H1 (cell line): ENCODE data around the gene SCN3A. TPM values are rescaled to one million over a fixed set of nuclear protein-coding genes. Genes with fewer than 3 reads are reported as not detected.

Experiments used
- CTCF ChIA-PET: fragments of 300-600 bp; sonication (Branson Sonifier 250); formaldehyde crosslinking; loops from one replicate; lab custom pipeline; 2021; ENCODE audit not compliant: partially characterized antibody; lab: Charles Lee
- POLR2A ChIA-PET: fragments of 300-600 bp; sonication (Branson Sonifier 250); formaldehyde crosslinking; loops from one replicate; lab custom pipeline; 2021; ENCODE audit warnings: inconsistent platforms; ENCODE audit not compliant: partially characterized antibody; lab: Charles Lee
- DNase-seq, 2 experiments: peaks; one replicate each; pipeline versions ENCODE4 v3.0.0 to v3.0.0-alpha.2; 2010 to 2022; ENCODE audit warnings: low spot score in 2 of 2, low read depth in 1 of 2, mixed read lengths in 1 of 2
- FAIRE-seq: peaks from 2 replicates; lab custom pipeline; 2011; peaks lifted over from hg19 to GRCh38; lab: Jason Lieb, UNC
- H2AFZ ChIP-seq: 2 replicates; pipeline ENCODE4 v1.8.1; 2012; ENCODE audit warnings: low read length, inconsistent platforms
- H2AK5ac ChIP-seq: 2 replicates; pipeline ENCODE4 v1.6.1; 2013; ENCODE audit warnings: low read depth, low read length
- H2BK120ac ChIP-seq: replicated peaks from 2 replicates; pipeline ENCODE3; 2013; ENCODE audit warnings: low read depth, low read length, inconsistent platforms
- H2BK12ac ChIP-seq: 2 replicates; pipeline ENCODE4 v1.6.1; 2013; ENCODE audit warnings: low read depth, low read length
- H2BK15ac ChIP-seq: 2 replicates; pipeline ENCODE4 v1.6.1; 2013; ENCODE audit warnings: low read length
- H2BK20ac ChIP-seq: 2 replicates; pipeline ENCODE4 v1.6.1; 2013; ENCODE audit warnings: low read length
- H2BK5ac ChIP-seq: 2 replicates; pipeline ENCODE4 v1.6.1; 2013; ENCODE audit warnings: low read depth, low read length
- H3K14ac ChIP-seq: 2 replicates; pipeline ENCODE4 v1.6.1; 2013; ENCODE audit warnings: inconsistent platforms; ENCODE audit not compliant: insufficient read length
- H3K18ac ChIP-seq: 2 replicates; pipeline ENCODE4 v1.6.1; 2013; ENCODE audit warnings: low read length; ENCODE audit errors: extremely low read depth
- H3K23ac ChIP-seq: 2 replicates; pipeline ENCODE4 v1.6.1; 2013; ENCODE audit warnings: inconsistent platforms; ENCODE audit not compliant: insufficient read length
- H3K23me2 ChIP-seq: 2 replicates; pipeline ENCODE4 v1.6.1; 2013; ENCODE audit warnings: low read depth, low read length
- H3K27ac ChIP-seq: 2 replicates; pipeline ENCODE4 v1.6.1; 2011; ENCODE audit warnings: low read depth, low read length, inconsistent platforms
- H3K27me3 ChIP-seq, 4 experiments: replicated peaks in 1 of 4; 1 replicate in 1 of 4; 2 replicates in 3 of 4; pipeline versions ENCODE4 v1.6.1 to v1.8.1; 2011 to 2013; ENCODE audit warnings: low read length in 3 of 4, mild to moderate bottlenecking in 3 of 4, inconsistent platforms in 2 of 4, mixed read lengths in 2 of 4, moderate library complexity in 1 of 4; ENCODE audit not compliant: control insufficient read depth in 3 of 4, insufficient read depth in 3 of 4; ENCODE audit errors: extremely low read depth in 1 of 4
- H3K36me3 ChIP-seq, 4 experiments: 2 replicates each; pipeline versions ENCODE4 v1.6.1 to v1.8.1; 2011 to 2013; ENCODE audit warnings: mild to moderate bottlenecking in 4 of 4, low read length in 3 of 4, moderate library complexity in 2 of 4, control low read depth in 1 of 4, inconsistent platforms in 1 of 4; ENCODE audit not compliant: insufficient read depth in 4 of 4, control insufficient read depth in 2 of 4
- H3K4ac ChIP-seq: replicated peaks from 2 replicates; pipeline ENCODE3; 2013; ENCODE audit warnings: low read length, low read depth, mixed read lengths, inconsistent platforms; ENCODE audit not compliant: insufficient read length
- H3K4me1 ChIP-seq, 4 experiments: replicated peaks in 1 of 4; 1 replicate in 1 of 4; 2 replicates in 3 of 4; pipeline versions ENCODE4 v1.6.1 to v1.8.1; 2011 to 2013; ENCODE audit warnings: low read length in 3 of 4, inconsistent platforms in 2 of 4, mixed read lengths in 1 of 4; ENCODE audit not compliant: insufficient read depth in 4 of 4, control insufficient read depth in 3 of 4
- H3K4me2 ChIP-seq, 2 experiments: 2 replicates each; pipeline versions ENCODE4 v1.6.1 to v1.8.1; 2011 to 2013; ENCODE audit warnings: low read depth in 2 of 2, low read length in 2 of 2, control low read depth in 1 of 2, inconsistent platforms in 1 of 2, mild to moderate bottlenecking in 1 of 2; ENCODE audit not compliant: insufficient read depth in 1 of 2
- H3K4me3 ChIP-seq, 4 experiments: fragments of 200-600, 300-600 bp in 1 of 4; sonication (generic), shearing (Covaris generic), sonication (Bioruptor Twin) in 1 of 4; 2 replicates each; pipeline versions ENCODE4 v1.5.1 to v1.8.1; 2011 to 2016; ENCODE audit warnings: low read length in 4 of 4, low read depth in 3 of 4, control low read depth in 2 of 4, inconsistent platforms in 2 of 4, mild to moderate bottlenecking in 2 of 4, mixed read lengths in 1 of 4, moderate library complexity in 1 of 4; ENCODE audit not compliant: insufficient read depth in 2 of 4; ENCODE audit errors: extremely low read depth in 1 of 4
- H3K56ac ChIP-seq: replicated peaks from 2 replicates; pipeline ENCODE3; 2013; ENCODE audit warnings: low read depth, mild to moderate bottlenecking, mixed read lengths, low read length, inconsistent platforms; ENCODE audit not compliant: insufficient read length
- H3K79me1 ChIP-seq: 2 replicates; pipeline ENCODE4 v1.6.1; 2013; ENCODE audit warnings: low read depth, low read length, control low read depth
- H3K79me2 ChIP-seq, 2 experiments: 2 replicates each; pipeline versions ENCODE4 v1.6.1 to v1.8.1; 2012 to 2013; ENCODE audit warnings: low read length in 2 of 2, mild to moderate bottlenecking in 2 of 2, inconsistent platforms in 1 of 2; ENCODE audit not compliant: insufficient read depth in 2 of 2, control insufficient read depth in 1 of 2
- H3K9ac ChIP-seq, 4 experiments: replicated peaks in 1 of 4; 1 replicate in 1 of 4; 2 replicates in 3 of 4; pipeline versions ENCODE4 v1.6.1 to v1.8.1; 2011 to 2013; ENCODE audit warnings: low read depth in 3 of 4, low read length in 3 of 4, control low read depth in 2 of 4, mild to moderate bottlenecking in 2 of 4, moderate library complexity in 2 of 4, inconsistent platforms in 1 of 4; ENCODE audit errors: extremely low read depth in 1 of 4
- H3K9me3 ChIP-seq, 2 experiments: 2 replicates each; pipeline versions ENCODE4 v1.6.1 to v1.8.1; 2012 to 2013; ENCODE audit warnings: mild to moderate bottlenecking in 2 of 2, moderate library complexity in 2 of 2, control low read depth in 1 of 2, inconsistent platforms in 1 of 2, low read depth in 1 of 2, low read length in 1 of 2, mixed read lengths in 1 of 2; ENCODE audit not compliant: insufficient read depth in 2 of 2
- H4K20me1 ChIP-seq, 2 experiments: replicated peaks in 1 of 2; 2 replicates each; pipeline versions ENCODE3 to v1.8.1; 2011 to 2013; ENCODE audit warnings: inconsistent platforms in 2 of 2, low read length in 2 of 2, mild to moderate bottlenecking in 1 of 2; ENCODE audit not compliant: insufficient read depth in 2 of 2, control insufficient read depth in 1 of 2
- H4K5ac ChIP-seq: 2 replicates; pipeline ENCODE4 v1.6.1; 2013; ENCODE audit warnings: low read length, low read depth, mixed read lengths, inconsistent platforms; ENCODE audit not compliant: insufficient read length
- H4K8ac ChIP-seq: 2 replicates; pipeline ENCODE4 v1.8.0; 2013; ENCODE audit warnings: mild to moderate bottlenecking, moderate library complexity, low read length, inconsistent platforms; ENCODE audit not compliant: insufficient read depth; ENCODE audit errors: extremely low read depth
- H4K91ac ChIP-seq: replicated peaks from 2 replicates; pipeline ENCODE3; 2013; ENCODE audit warnings: low read length, mixed read lengths, inconsistent platforms; ENCODE audit not compliant: insufficient read length
- BACH1 ChIP-seq: IDR thresholded peaks from 2 replicates; pipeline ENCODE4 v1.6.1; 2012; ENCODE audit warnings: low read length, improper control_type of control experiment
- CHD2 ChIP-seq: IDR thresholded peaks from 2 replicates; pipeline ENCODE4 v1.6.1; 2012; ENCODE audit warnings: low read length, improper control_type of control experiment
- CTBP2 ChIP-seq: IDR thresholded peaks from 2 replicates; pipeline ENCODE4 v1.7.0; 2011; ENCODE audit warnings: borderline replicate concordance, mild to moderate bottlenecking, moderate library complexity, mixed read lengths, low read length; ENCODE audit not compliant: insufficient read depth, insufficient read length
- MAX ChIP-seq: IDR thresholded peaks from 2 replicates; pipeline ENCODE4 v1.6.1; 2012; ENCODE audit warnings: inconsistent platforms
- SUZ12 ChIP-seq: fragments of 200-600 bp; sonication (generic); IDR thresholded peaks from 2 replicates; pipeline ENCODE4 v1.6.1; 2012; ENCODE audit warnings: mild to moderate bottlenecking, inconsistent platforms, low read length, moderate library complexity, mixed read lengths
- WGBS, 2 experiments: shearing (Covaris generic) in 1 of 2; methylation state at CpG; one replicate each; pipeline versions ENCODE4 v1.1.6 to v1.1.7; 2013 to 2015; ENCODE audit warnings: low lambda C conversion rate in 2 of 2, mixed read lengths in 2 of 2, inconsistent platforms in 1 of 2, low coverage in 1 of 2, missing lambda C conversion rate in 1 of 2; ENCODE audit not compliant: insufficient replicate concordance in 2 of 2, insufficient coverage in 1 of 2, insufficient read length in 1 of 2; ENCODE audit errors: extremely low coverage in 1 of 2, missing lambda C conversion rate in 1 of 2; 5-methylcytosine and 5-hydroxymethylcytosine counted together
- polyA plus RNA-seq, 7 experiments: library from polyadenylated mRNA; depleted of rRNA in 3 of 7; stranded (reverse) in 5 of 7; unstranded in 2 of 7; fragments of >200 nt in 5 of 7; fragments of 200-250 nt in 2 of 7; gene quantifications; 1 replicate in 5 of 7; 2 replicates in 1 of 7; 4 replicates in 1 of 7; pipeline versions ENCODE4 v1.2.1 to v1.2.3, GENCODE V29; 2011 to 2013; ENCODE audit warnings: missing spikeins in 2 of 7, mixed read lengths in 2 of 7
- total RNA-seq: library from RNA; stranded (reverse); fragmentation: NEBNext Ultra II Directional; extraction: Animal tissue kit (Norgen Biotek cat#: 25700); gene quantifications from 2 replicates; pipeline ENCODE4 v1.2.1, GENCODE V29; 2021

SCN3A gene
- total and polyA plus RNA-seq, 2 of the 8 experiments (the other 6 are each of a cell fraction or from before 2014, with no cell fraction given) = 0.02 TPM; not detected in 1

- H3K4me2 ChIP-seq = no peak overlapping the region
- no peak overlapping the region for H3K14ac ChIP-seq
- no peak overlapping the region for H4K5ac ChIP-seq
- no peak overlapping the region for H3K56ac ChIP-seq
- H2BK20ac ChIP-seq = no peak overlapping the region
- H4K8ac ChIP-seq = no peak overlapping the region
- H4K91ac ChIP-seq = no peak overlapping the region
- H3K27ac ChIP-seq = no peak overlapping the region
- H3K23ac ChIP-seq = no peak overlapping the region
- 38% methylated on average over 3 of the region's 3 CpGs; no CpG with 5 or more reads in 1 of the 2 experiments for WGBS, 2 experiments
- no peak for DNase-seq
- no peak overlapping the region for H2AFZ ChIP-seq
- H3K36me3 ChIP-seq = no peaks in the 10 kb centered on the region
- ChIA-PET POLR2A (no interaction called here), CTCF (interaction anchor here (1.1 kb wide), 1 partner anchor 112 kb away, joined by 4 read pairs; no protein-coding TSS in a partner anchor)
- H3K79me1 ChIP-seq = no peaks in the 10 kb centered on the region
- no peak for FAIRE-seq
- H3K4me1 ChIP-seq = no peaks in the 10 kb centered on the region
- H2BK12ac ChIP-seq = no peak overlapping the region
- H3K79me2 ChIP-seq = no peaks in the 10 kb centered on the region
- no peak overlapping the region for H2BK120ac ChIP-seq
- H3K4me3 ChIP-seq = no peak overlapping the region
- no peak for TF ChIP-seq CTBP2
- no peak for TF ChIP-seq BACH1
- TF ChIP-seq CHD2 = no peak
- no peak for TF ChIP-seq MAX
- no peak for TF ChIP-seq SUZ12
- H3K9me3 ChIP-seq = no peaks in the 10 kb centered on the region
- no peak overlapping the region for H2BK15ac ChIP-seq
- no peak overlapping the region for H3K9ac ChIP-seq
- H3K23me2 ChIP-seq = no peaks in the 10 kb centered on the region
- H3K27me3 ChIP-seq = no peaks in the 10 kb centered on the region
- no peak overlapping the region for H3K4ac ChIP-seq
- H4K20me1 ChIP-seq = no peaks in the 10 kb centered on the region
- no peak overlapping the region for H2AK5ac ChIP-seq
- no peak overlapping the region for H3K18ac ChIP-seq
- no peak overlapping the region for H2BK5ac ChIP-seq
These were observed 77.6 kb downstream of the SCN3A start for GRCh38 chr2:165126244-165126643.
